ENCODE results near the gene ADAM23. TPM values are rescaled to one million over a fixed set of nuclear protein-coding genes. Genes with fewer than 3 reads are reported as not detected.

ADAM23 gene
- polyA plus RNA-seq, 1 of the 3 experiments (the other 2 are of a cell fraction) = 3.7 TPM

- WGBS (ENCODE audit: low lambda C conversion rate) = 98% methylated on average over 2 of the region's 2 CpGs
- Histone ChIP-seq H4K20me1 (ENCODE audit: insufficient read depth) (no peaks in the 10 kb centered on the region), H3F3A (replicated peaks; ENCODE audit: insufficient read depth) (no peaks in the 10 kb centered on the region), H2AFZ (ENCODE audit: low read depth) (no peak overlapping the region), H3K9me3 (no peaks in the 10 kb centered on the region), H3K4me2 (no peak overlapping the region), H3K4me3 (ENCODE audit: low read depth in 2 of 2, low read length in 1 of 2) (no peak overlapping the region), H3K27ac (ENCODE audit: low read depth in 2 of 2, low read length in 1 of 2) (no peak overlapping the region), H3K9ac (no peak overlapping the region), H3K9me2 (no peaks in the 10 kb centered on the region), H3K79me2 (ENCODE audit: insufficient read depth) (no peaks in the 10 kb centered on the region), H3K4me1 (ENCODE audit: control insufficient read depth in 1 of 2, insufficient read depth in 2 of 2, low read depth in 1 of 2, low read length in 1 of 2) (no peaks in the 10 kb centered on the region), H3K36me3 (replicated peaks in 1 of 2; ENCODE audit: control insufficient read depth in 1 of 2, insufficient read depth in 2 of 2, low read length in 1 of 2) (no peaks in the 10 kb centered on the region), H3K27me3 (ENCODE audit: insufficient read depth) (no peaks in the 10 kb centered on the region)
- TF ChIP-seq RXRA (IDR thresholded peaks at IDR 0.05; ENCODE audit: borderline replicate concordance, low read depth) (no peak), GABPA (IDR thresholded peaks at IDR 0.05; ENCODE audit: low read depth) (no peak), POLR2AphosphoS5 (IDR thresholded peaks at IDR 0.05; ENCODE audit: low read depth, low read length) (no peak), SMC3 (IDR thresholded peaks at IDR 0.05; ENCODE audit: low read depth, low read length) (no peak), ZBTB33 (IDR thresholded peaks at IDR 0.05; ENCODE audit: borderline replicate concordance, low read depth) (no peak), MXI1 (IDR thresholded peaks at IDR 0.05; ENCODE audit: low read depth, low read length) (no peak), TEAD4 (IDR thresholded peaks at IDR 0.05; ENCODE audit: borderline replicate concordance, insufficient read depth) (no peak), YY1 (IDR thresholded peaks at IDR 0.05; ENCODE audit: low read depth) (no peak), NFIC (IDR thresholded peaks at IDR 0.05; ENCODE audit: borderline replicate concordance) (no peak), TAF1 (IDR thresholded peaks at IDR 0.05; ENCODE audit: borderline replicate concordance, low read depth, low read length) (no peak), IRF3 (IDR thresholded peaks at IDR 0.05; ENCODE audit: low read depth, low read length) (no peak), RAD21 (IDR thresholded peaks at IDR 0.05; ENCODE audit: low read length) (no peak)
- no peak for DNase-seq
- ChIA-PET POLR2A (no interaction called here), CTCF (interaction anchor here (0.6 kb wide), 1 partner anchor 29 kb away, joined by 3 read pairs; no protein-coding TSS in a partner anchor)
These were observed 142.0 kb downstream of the ADAM23 start for GRCh38 chr2:206585335-206585734.

GRCh38 chr2:206586609-206587008 is 143.3 kb downstream of the ADAM23 start:
- H3K4me1 ChIP-seq (ENCODE audit: control insufficient read depth in 1 of 2, insufficient read depth in 2 of 2, low read depth in 1 of 2, low read length in 1 of 2) = no peaks in the 10 kb centered on the region
- H4K20me1 ChIP-seq (ENCODE audit: insufficient read depth) = no peaks in the 10 kb centered on the region
- H3K4me3 ChIP-seq (ENCODE audit: low read depth in 2 of 2, low read length in 1 of 2) = no peak overlapping the region
- no peak overlapping the region for H3K9ac ChIP-seq
- H3K4me2 ChIP-seq = no peak overlapping the region
- no peaks in the 10 kb centered on the region for H3K79me2 ChIP-seq (ENCODE audit: insufficient read depth)
- H3K9me2 ChIP-seq = no peaks in the 10 kb centered on the region
- DNase-seq = no peak
- POLR2A ChIA-PET = no interaction called here
- CTCF ChIA-PET = no interaction called here
- no peaks in the 10 kb centered on the region for H3F3A ChIP-seq (replicated peaks; ENCODE audit: insufficient read depth)
- no peaks in the 10 kb centered on the region for H3K9me3 ChIP-seq
- no peaks in the 10 kb centered on the region for H3K27me3 ChIP-seq (ENCODE audit: insufficient read depth)
- WGBS (ENCODE audit: low lambda C conversion rate) = 52% methylated on average over 1 of the region's 1 CpG
- H3K27ac ChIP-seq (ENCODE audit: low read depth in 2 of 2, low read length in 1 of 2) = no peak overlapping the region
- H2AFZ ChIP-seq (ENCODE audit: low read depth) = no peak overlapping the region
- H3K36me3 ChIP-seq (replicated peaks in 1 of 2; ENCODE audit: control insufficient read depth in 1 of 2, insufficient read depth in 2 of 2, low read length in 1 of 2) = no peaks in the 10 kb centered on the region
- no peak for TF ChIP-seq TEAD4 (IDR thresholded peaks at IDR 0.05; ENCODE audit: borderline replicate concordance, insufficient read depth)
- no peak for TF ChIP-seq RCOR1 (IDR thresholded peaks at IDR 0.05; ENCODE audit: low read length)
- no peak for TF ChIP-seq GABPA (IDR thresholded peaks at IDR 0.05; ENCODE audit: low read depth)
- no peak for TF ChIP-seq SMC3 (IDR thresholded peaks at IDR 0.05; ENCODE audit: low read depth, low read length)
- no peak for TF ChIP-seq YY1 (IDR thresholded peaks at IDR 0.05; ENCODE audit: low read depth)
- no peak for TF ChIP-seq CHD2 (IDR thresholded peaks at IDR 0.05; ENCODE audit: low read length, partially characterized antibody)
- no peak for TF ChIP-seq EP300 (IDR thresholded peaks at IDR 0.05; ENCODE audit: borderline replicate concordance in 1 of 2, low read depth in 1 of 2, low read length in 1 of 2)
- no peak for TF ChIP-seq FOXJ3 (CRISPR knock-in tag; IDR thresholded peaks at IDR 0.05)
- no peak for TF ChIP-seq CTCF (IDR thresholded peaks at IDR 0.05)
- no peak for TF ChIP-seq PBX3 (IDR thresholded peaks at IDR 0.05)
- no peak for TF ChIP-seq RAD21 (IDR thresholded peaks at IDR 0.05; ENCODE audit: low read length)
- no peak for TF ChIP-seq TAF1 (IDR thresholded peaks at IDR 0.05; ENCODE audit: borderline replicate concordance, low read depth, low read length)
- TF ChIP-seq GATA2 (CRISPR knock-in tag; IDR thresholded peaks at IDR 0.05) = no peak
- no peak for TF ChIP-seq MAX (IDR thresholded peaks at IDR 0.05; ENCODE audit: low read depth)
- no peak for TF ChIP-seq IRF3 (IDR thresholded peaks at IDR 0.05; ENCODE audit: low read depth, low read length)
- TF ChIP-seq FOXM1 (IDR thresholded peaks at IDR 0.05; ENCODE audit: low read depth) = no peak

All from SK-N-SH (cell line).